NT2/D1 (cell line): ENCODE results near the gene PTCD1.
A peak's percentile ranks its signal among the peaks of the same experiment; 100 is the strongest.
"Not testable (repeated sequence)": the region's sequence is repeated elsewhere in the genome, so short reads cannot be mapped to it uniquely, and the experiment has no call there.

Experiments
- DNase-seq: peaks from one replicate; pipeline ENCODE4 v3.0.0-alpha.2; 2011; ENCODE audit warnings: low read depth, low spot score
- H3K27me3 ChIP-seq: 2 replicates; pipeline ENCODE4 v1.6.0; 2011; ENCODE audit warnings: mild to moderate bottlenecking; ENCODE audit not compliant: insufficient read length, insufficient read depth
- H3K36me3 ChIP-seq: 2 replicates; pipeline ENCODE4 v1.6.1; 2011; ENCODE audit warnings: mild to moderate bottlenecking, low read length, mixed read lengths; ENCODE audit not compliant: insufficient read depth, insufficient read length
- H3K4me1 ChIP-seq: 2 replicates; pipeline ENCODE4 v1.5.1; 2011; ENCODE audit not compliant: insufficient read depth, insufficient read length
- H3K4me3 ChIP-seq: 2 replicates; pipeline ENCODE4 v1.5.1; 2011; ENCODE audit warnings: low read depth; ENCODE audit not compliant: insufficient read length
- H3K9ac ChIP-seq: 2 replicates; pipeline ENCODE4 v1.6.0; 2011; ENCODE audit warnings: low read depth; ENCODE audit not compliant: insufficient read length
- H3K9me3 ChIP-seq: 2 replicates; pipeline ENCODE4 v1.5.1; 2011; ENCODE audit warnings: mild to moderate bottlenecking, low read length; ENCODE audit not compliant: insufficient read depth
- SUZ12 ChIP-seq: IDR thresholded peaks from 2 replicates; pipeline ENCODE4 v1.6.1; 2011; ENCODE audit not compliant: insufficient read length, insufficient read depth; ENCODE audit errors: extremely low read depth
- YY1 ChIP-seq: IDR thresholded peaks from 2 replicates; pipeline ENCODE4 v1.6.1; 2011; ENCODE audit not compliant: insufficient read length, insufficient read depth
- ZNF274 ChIP-seq: IDR thresholded peaks from 2 replicates; pipeline ENCODE4 v1.6.1; 2011; ENCODE audit warnings: mild to moderate bottlenecking, low read depth, low read length

The PTCD1 gene

GRCh38 chr7:99418260-99418659 is 20.3 kb downstream of the PTCD1 start:
- Histone ChIP-seq H3K4me1 (peaks cover 2% of the 10 kb centered on the region), H3K4me3 (no peak overlapping the region), H3K9ac (no peak overlapping the region), H3K27me3 (no peaks in the 10 kb centered on the region), H3K9me3 (no peaks in the 10 kb centered on the region), H3K36me3 (peaks cover 86% of the 10 kb centered on the region)
- DNase-seq: no peak
- TF ChIP-seq SUZ12 (no peak), YY1 (no peak), ZNF274 (no peak)

GRCh38 chr7:99415513-99416127 is 23.0 kb downstream of the PTCD1 start:
- not testable (repeated sequence) for H3K27me3 ChIP-seq, H3K9ac ChIP-seq, H3K4me3 ChIP-seq, H3K4me1 ChIP-seq, DNase-seq, H3K9me3 ChIP-seq
- peaks cover 88% of the 10 kb centered on the region for H3K36me3 ChIP-seq

- Histone ChIP-seq H3K9ac (peak overlapping the region; percentile 12), H3K9me3 (no peaks in the 10 kb centered on the region), H3K4me3 (no peak overlapping the region), H3K4me1 (peaks cover 2% of the 10 kb centered on the region), H3K36me3 (peaks cover 57% of the 10 kb centered on the region), H3K27me3 (no peaks in the 10 kb centered on the region)
- no peak for DNase-seq
- TF ChIP-seq YY1: no peak
- TF ChIP-seq SUZ12: no peak
- TF ChIP-seq ZNF274: no peak
Measured at GRCh38 chr7:99410635-99411034, 28.0 kb downstream of the PTCD1 start.

- H3K4me1 ChIP-seq: peaks cover 4% of the 10 kb centered on the region
- no peaks in the 10 kb centered on the region for H3K9me3 ChIP-seq
- H3K4me3 ChIP-seq: peak overlapping the region; percentile 98
- peaks cover 60% of the 10 kb centered on the region for H3K36me3 ChIP-seq
- no peaks in the 10 kb centered on the region for H3K27me3 ChIP-seq
- no peak for DNase-seq
- peak overlapping the region; percentile 97 for H3K9ac ChIP-seq
- TF ChIP-seq ZNF274: no peak
- no peak for TF ChIP-seq YY1
- no peak for TF ChIP-seq SUZ12
Measured at GRCh38 chr7:99409806-99410205, 28.8 kb downstream of the PTCD1 start.

- Histone ChIP-seq H3K27me3 (no peaks in the 10 kb centered on the region), H3K36me3 (peaks cover 60% of the 10 kb centered on the region), H3K4me3 (peak overlapping the region; percentile 98), H3K9me3 (no peaks in the 10 kb centered on the region), H3K4me1 (peaks cover 4% of the 10 kb centered on the region), H3K9ac (peak overlapping the region; percentile 97)
- no peak for TF ChIP-seq YY1
- TF ChIP-seq SUZ12: no peak
- no peak for TF ChIP-seq ZNF274
- no peak for DNase-seq
Measured at GRCh38 chr7:99409192-99409572, 29.4 kb downstream of the PTCD1 start.

- no peaks in the 10 kb centered on the region for H3K27me3 ChIP-seq
- peak within 1 kb of the TSS; percentile 98 for H3K4me3 ChIP-seq
- H3K36me3 ChIP-seq: peaks cover 60% of the 10 kb centered on the region
- H3K9ac ChIP-seq: peak within 1 kb of the TSS; percentile 97
- no peaks in the 10 kb centered on the region for H3K9me3 ChIP-seq
- no peak for TF ChIP-seq SUZ12
- no peak for TF ChIP-seq YY1
- TF ChIP-seq ZNF274: no peak
- DNase-seq: peak; percentile 91
- peaks cover 4% of the 10 kb centered on the region for H3K4me1 ChIP-seq
Measured at GRCh38 chr7:99408379-99409191, 30.0 kb downstream of the PTCD1 start, which contains the start of the genes BUD31 and PDAP1. Gene BUD31, plus strand, starts transcription at chr7:99408969. Its CDS starts 2,124 bp downstream, at chr7:99411093. Gene PDAP1, minus strand, starts transcription at chr7:99408597. Its CDS starts 49 bp downstream, at chr7:99408548.

- Histone ChIP-seq H3K27me3 (no peaks in the 10 kb centered on the region), H3K36me3 (peaks cover 60% of the 10 kb centered on the region), H3K9ac (peak overlapping the region; percentile 97), H3K4me3 (peak overlapping the region; percentile 98), H3K4me1 (peaks cover 4% of the 10 kb centered on the region), H3K9me3 (no peaks in the 10 kb centered on the region)
- TF ChIP-seq SUZ12 (no peak), ZNF274 (no peak), YY1 (no peak)
- no peak for DNase-seq
Measured at GRCh38 chr7:99407872-99408378, 30.7 kb downstream of the PTCD1 start.
